Gastroesophageal sphincter (tissue), 4 donors: ENCODE results near the gene MOV10. TPM values are rescaled to one million over a fixed set of nuclear protein-coding genes. Genes with fewer than 3 reads are reported as not detected.

Experiments
- ATAC-seq: fragments of 150-250 bp; one replicate; pipeline ENCODE4 v1.9.1; 2016; ENCODE audit warnings: mild to moderate bottlenecking, moderate library complexity
- H3K27ac ChIP-seq, 4 donors: fragments of 200-600 bp; sonication (generic) in 3 of 4; 1 replicate in 3 of 4; 2 replicates in 1 of 4; pipeline ENCODE4 v1.5.1; 2016 to 2019
- H3K27me3 ChIP-seq: fragments of 200-600 bp; sonication (generic); one replicate; pipeline ENCODE4 v1.5.1; 2019
- H3K36me3 ChIP-seq, 2 donors: fragments of 200-600 bp; sonication (generic); one replicate each; pipeline ENCODE4 v1.5.1; 2019; ENCODE audit warnings: control low read depth in 1 of 2
- H3K4me1 ChIP-seq, 3 donors: fragments of 200-600 bp; sonication (generic); 1 replicate in 2 of 3; 2 replicates in 1 of 3; pipeline ENCODE4 v1.5.1; 2016 to 2019; ENCODE audit warnings: control low read depth in 2 of 3
- H3K4me3 ChIP-seq, 2 donors: fragments of 200-600 bp; sonication (generic); one replicate each; pipeline ENCODE4 v1.5.1; 2019; ENCODE audit warnings: mild to moderate bottlenecking in 1 of 2, moderate library complexity in 1 of 2
- H3K9me3 ChIP-seq, 3 donors: fragments of 200-600 bp; sonication (generic); one replicate each; pipeline ENCODE4 v1.5.1; 2017 to 2019; ENCODE audit warnings: control low read depth in 2 of 3
- EP300 ChIP-seq: sonication (generic); formaldehyde crosslinking; IDR thresholded peaks from one replicate; pipeline ENCODE4 v1.6.1; 2017; ENCODE audit warnings: antibody characterized with exemption, mild to moderate bottlenecking
- POLR2A ChIP-seq, 2 donors: fragments of 450-650 bp; IDR thresholded peaks; one replicate each; pipeline ENCODE4 v1.6.1; 2017; ENCODE audit warnings: antibody characterized with exemption in 2 of 2, mild to moderate bottlenecking in 2 of 2, moderate library complexity in 1 of 2
- POLR2AphosphoS5 ChIP-seq: sonication (generic); formaldehyde crosslinking; IDR thresholded peaks from one replicate; pipeline ENCODE4 v1.6.1; 2017; ENCODE audit warnings: antibody characterized with exemption
- WGBS, 2 donors: methylation state at CpG; one replicate each; pipeline ENCODE4 v1.1.5; 2018; ENCODE audit warnings: low coverage in 1 of 2; 5-methylcytosine and 5-hydroxymethylcytosine counted together
- total RNA-seq, 4 donors: library from RNA; depleted of rRNA; stranded (reverse); fragments of >200 nt; gene quantifications; one replicate each; pipeline ENCODE4 v1.1.0, GENCODE V29; 2016
- TF ChIP-seq, protein P1 (sequence below), 4 experiments: fragments of 200-600 bp in 2 of 4; fragments of 450-650 bp in 2 of 4; sonication (generic) in 1 of 4; IDR thresholded peaks; one replicate each; pipeline ENCODE4 v1.5.1; 2017 to 2019; ENCODE audit warnings: antibody characterized with exemption in 4 of 4, mild to moderate bottlenecking in 2 of 4, moderate library complexity in 2 of 4

The MOV10 gene
- total RNA-seq, 4 donors from 2014 or later, result 13.4 to 25.3 (median 18.8) TPM

DNA sequence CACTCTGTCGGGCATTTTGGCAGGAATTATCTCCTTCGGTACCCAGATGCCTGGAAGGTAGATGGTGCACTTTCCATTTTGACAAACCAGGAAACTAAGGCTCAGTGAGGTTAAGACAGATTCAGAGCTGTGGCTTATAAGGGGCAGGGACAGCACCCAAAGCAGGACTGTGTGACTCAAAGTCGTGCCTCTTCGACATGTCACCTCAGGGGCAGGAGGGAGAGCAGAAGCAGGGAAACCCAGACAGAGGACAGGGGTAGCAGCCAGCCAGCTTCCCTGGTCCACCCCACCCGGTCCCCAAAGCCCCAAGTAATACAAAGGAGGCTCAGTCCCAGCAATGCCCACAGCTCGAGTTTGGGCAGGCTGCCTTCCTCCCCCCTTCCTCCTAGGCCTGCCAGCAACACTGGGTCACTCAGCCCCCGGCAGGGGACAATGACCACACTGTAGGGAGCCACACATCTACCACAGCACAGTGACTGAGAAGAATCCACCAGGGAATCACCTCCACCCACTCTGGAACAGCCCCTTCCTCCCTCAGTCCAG, 30.0 kb downstream of the MOV10 start:
- Histone ChIP-seq H3K4me3 (peak overlapping the region; percentile 94 to 97), H3K27me3 (no peaks in the 10 kb centered on the region), H3K9me3 (no peaks in the 10 kb centered on the region), H3K36me3 (peaks cover 0 to 28% of the 10 kb centered on the region in 2 donors), H3K4me1 (peaks cover 5 to 75% (median 56%) of the 10 kb centered on the region in 3 donors), H3K27ac (peak overlapping the region; percentile 68 to 100 (median 94))
- no peak for ATAC-seq
- TF ChIP-seq POLR2A (IDR thresholded peaks at IDR 0.05), result no peak
- 33 to 50% methylated on average over 2 to 3 of the region's 7 CpGs for WGBS, 2 donors

DNA sequence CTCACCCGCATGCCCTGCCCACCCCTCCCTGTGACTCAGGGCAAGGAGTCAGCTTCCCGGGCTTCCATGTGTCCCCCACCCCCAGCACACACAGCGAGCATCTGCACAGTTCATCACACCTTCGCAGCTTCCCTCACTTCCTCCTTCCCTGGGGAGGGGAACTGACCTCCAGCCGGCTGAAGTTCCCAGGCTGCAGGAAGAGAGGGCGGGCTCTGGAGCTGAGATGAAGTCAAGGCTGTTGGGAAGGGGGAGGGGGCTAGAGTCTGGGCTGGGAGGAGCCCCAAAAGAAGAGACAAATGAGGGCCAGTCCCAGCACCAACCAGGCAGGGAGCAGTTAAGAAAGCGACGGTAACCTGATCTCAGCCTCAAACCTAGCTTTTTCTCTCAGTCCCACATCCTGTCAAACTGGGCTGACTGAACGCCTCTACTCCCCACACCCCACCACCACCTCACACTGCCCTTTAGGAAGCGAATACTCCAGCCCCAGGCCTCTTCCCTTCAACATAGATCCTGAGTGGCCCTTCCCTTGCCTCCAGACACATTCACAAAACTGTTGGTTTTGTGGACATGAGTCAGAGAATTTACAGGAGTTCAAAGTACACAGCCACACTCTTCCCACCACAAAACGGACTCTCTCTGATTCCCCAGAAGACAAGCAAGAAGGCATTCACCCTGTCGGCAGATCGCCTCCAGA, 30.6 kb downstream of the MOV10 start:
- Histone ChIP-seq H3K4me1 (peaks cover 5 to 69% (median 50%) of the 10 kb centered on the region in 3 donors), H3K36me3 (peaks cover 0 to 26% of the 10 kb centered on the region in 2 donors), H3K4me3 (peak overlapping the region; percentile 94 to 97), H3K27ac (peak overlapping the region; percentile 68 to 100 (median 94)), H3K27me3 (no peaks in the 10 kb centered on the region), H3K9me3 (no peaks in the 10 kb centered on the region)
- ATAC-seq, result peak; percentile 71
- 0 to 6% methylated on average over 4 to 7 of the region's 13 CpGs for WGBS, 2 donors
- TF ChIP-seq, protein P1, sequence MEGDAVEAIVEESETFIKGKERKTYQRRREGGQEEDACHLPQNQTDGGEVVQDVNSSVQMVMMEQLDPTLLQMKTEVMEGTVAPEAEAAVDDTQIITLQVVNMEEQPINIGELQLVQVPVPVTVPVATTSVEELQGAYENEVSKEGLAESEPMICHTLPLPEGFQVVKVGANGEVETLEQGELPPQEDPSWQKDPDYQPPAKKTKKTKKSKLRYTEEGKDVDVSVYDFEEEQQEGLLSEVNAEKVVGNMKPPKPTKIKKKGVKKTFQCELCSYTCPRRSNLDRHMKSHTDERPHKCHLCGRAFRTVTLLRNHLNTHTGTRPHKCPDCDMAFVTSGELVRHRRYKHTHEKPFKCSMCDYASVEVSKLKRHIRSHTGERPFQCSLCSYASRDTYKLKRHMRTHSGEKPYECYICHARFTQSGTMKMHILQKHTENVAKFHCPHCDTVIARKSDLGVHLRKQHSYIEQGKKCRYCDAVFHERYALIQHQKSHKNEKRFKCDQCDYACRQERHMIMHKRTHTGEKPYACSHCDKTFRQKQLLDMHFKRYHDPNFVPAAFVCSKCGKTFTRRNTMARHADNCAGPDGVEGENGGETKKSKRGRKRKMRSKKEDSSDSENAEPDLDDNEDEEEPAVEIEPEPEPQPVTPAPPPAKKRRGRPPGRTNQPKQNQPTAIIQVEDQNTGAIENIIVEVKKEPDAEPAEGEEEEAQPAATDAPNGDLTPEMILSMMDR (IDR thresholded peaks at IDR 0.05), result peak in 1 of 4 experiments; percentile 16
- no peak for TF ChIP-seq EP300
- peak; percentile 20 to 38 for TF ChIP-seq POLR2A (IDR thresholded peaks at IDR 0.05)
- TF ChIP-seq POLR2AphosphoS5, result peak; percentile 69

DNA sequence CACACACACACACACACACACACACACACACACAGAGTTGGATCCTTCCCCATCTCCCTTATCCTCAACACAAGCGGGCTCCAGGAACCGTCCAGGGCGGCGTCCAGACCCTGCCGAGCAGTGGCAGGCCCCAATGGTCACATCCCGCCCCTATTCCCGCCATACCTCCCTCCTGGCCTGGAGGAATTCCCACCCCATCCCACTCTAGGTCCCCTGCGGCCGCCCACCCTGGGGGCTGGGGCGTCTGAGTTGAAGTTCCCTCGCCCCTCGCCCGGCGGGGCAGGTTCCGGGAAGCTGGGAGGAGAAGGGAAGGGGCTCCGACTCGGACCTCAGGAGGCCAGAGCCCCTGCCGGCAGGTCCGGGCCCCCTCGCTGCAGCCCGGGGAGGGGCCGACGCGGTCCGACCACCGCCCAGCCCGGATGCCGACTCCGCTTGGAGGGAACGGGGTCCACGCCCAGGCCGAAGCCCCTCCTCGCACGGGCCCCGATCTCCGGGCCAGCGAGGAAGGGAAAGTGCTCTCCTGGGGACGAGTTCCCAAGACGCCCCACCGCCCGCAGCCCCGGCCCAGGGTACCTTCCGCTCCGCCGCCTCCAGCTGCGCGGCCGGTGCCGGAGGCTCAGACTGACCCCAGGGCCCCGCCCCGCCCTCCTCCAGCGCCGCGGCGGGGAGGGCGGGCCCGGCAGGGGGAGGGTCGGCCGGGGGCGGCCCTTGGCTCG, 32.2 kb downstream of the MOV10 start, which contains the start of gene RHOC:
TSS of gene RHOC (minus strand) at position 623 of the 716 bp plus-strand sequence. CDS start 3,328 bp downstream, outside the sequence.
- Histone ChIP-seq H3K9me3 (no peaks in the 10 kb centered on the region), H3K36me3 (peaks cover 0 to 20% of the 10 kb centered on the region in 2 donors), H3K27ac (peak within 1 kb of the TSS; percentile 93 to 100 (median 94)), H3K4me1 (peaks cover 0 to 53% (median 34%) of the 10 kb centered on the region in 3 donors), H3K27me3 (no peaks in the 10 kb centered on the region), H3K4me3 (peak within 1 kb of the TSS; percentile 94 to 97)
- TF ChIP-seq POLR2A (IDR thresholded peaks at IDR 0.05), result peak; percentile 71 to 86
- TF ChIP-seq, protein P1 (IDR thresholded peaks at IDR 0.05), result no peak
- peak; percentile 82 for TF ChIP-seq POLR2AphosphoS5
- ATAC-seq, result peak; percentile 86
- 0% methylated on average over 7 of the region's 61 CpGs; no CpG with 5 or more reads in 1 of the 2 donors for WGBS, 2 donors

DNA sequence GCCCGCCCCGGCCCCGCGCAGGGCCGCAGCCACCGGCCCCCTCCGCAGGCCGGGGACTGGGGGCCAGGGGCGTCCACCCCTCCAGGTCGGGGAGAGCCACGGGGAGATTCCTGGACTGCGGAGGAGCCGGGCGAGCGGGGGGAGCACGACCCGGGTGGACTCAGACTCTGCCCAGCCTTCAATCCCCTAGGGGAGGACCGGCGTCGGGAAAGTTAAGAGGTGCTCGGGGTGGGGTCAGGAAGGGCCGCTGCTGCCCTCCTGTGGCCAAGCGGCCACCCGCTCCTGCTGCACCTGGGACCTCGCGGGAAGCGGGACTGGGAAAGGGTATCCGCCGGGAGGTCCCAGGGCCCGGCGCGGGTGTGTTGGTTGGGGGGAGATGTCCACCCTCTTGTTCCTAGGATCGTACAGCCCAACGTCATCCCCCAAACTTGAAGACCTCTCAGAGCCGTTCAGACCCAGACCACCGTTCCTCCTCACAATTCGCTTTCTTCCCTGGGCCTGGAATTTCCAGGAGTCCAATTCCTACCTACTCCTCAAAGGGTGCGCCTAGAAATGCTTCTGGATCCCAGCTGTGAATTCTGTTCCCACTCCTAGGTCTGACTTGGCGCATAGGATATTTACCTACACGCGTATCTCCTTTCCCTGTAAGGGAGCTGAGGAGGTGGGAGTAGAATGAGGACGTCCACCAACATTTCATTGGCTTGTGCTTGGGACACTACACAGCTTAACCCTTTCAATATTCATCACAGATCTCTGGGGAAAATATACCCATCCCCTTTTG, 33.0 kb downstream of the MOV10 start:
- WGBS, 2 donors, result 21 to 23% methylated on average over 5 to 8 of the region's 42 CpGs

More for the DNA sequence above, 33.0 kb downstream of the MOV10 start:
- peaks cover 0 to 45% (median 26%) of the 10 kb centered on the region in 3 donors for H3K4me1 ChIP-seq
- peak overlapping the region; percentile 94 to 97 for H3K4me3 ChIP-seq
- H3K36me3 ChIP-seq, result peaks cover 0 to 14% of the 10 kb centered on the region in 2 donors
- H3K27ac ChIP-seq, result peak overlapping the region in 3 of 4 donors; percentile 93 to 100 (median 96)
- TF ChIP-seq POLR2A (IDR thresholded peaks at IDR 0.05) (no peak), POLR2AphosphoS5 (no peak)
- TF ChIP-seq, protein P1 (IDR thresholded peaks at IDR 0.05), result peak in 3 of 4 experiments; percentile 88 to 97 (median 95)
- no peaks in the 10 kb centered on the region for H3K9me3 ChIP-seq
- H3K27me3 ChIP-seq, result no peaks in the 10 kb centered on the region
- ATAC-seq, result peak; percentile 85
